Heart left ventricle (tissue), 13 donors: Measurements from ENCODE around the gene GDF2.

Experiments used
- CTCF ChIP-seq, 12 donors: fragments of 200-600 bp; sonication (generic) in 4 of 12; IDR thresholded peaks; one replicate each; pipeline versions ENCODE4 v1.5.0 to v1.8.0; 2018 to 2022; ENCODE audit warnings: antibody characterized with exemption in 12 of 12, mild to moderate bottlenecking in 5 of 12
- POLR2A ChIP-seq, 2 donors: fragments of 450-650 bp; IDR thresholded peaks; one replicate each; pipeline ENCODE4 v1.6.1; 2017; ENCODE audit warnings: antibody characterized with exemption in 2 of 2, mild to moderate bottlenecking in 2 of 2, moderate library complexity in 2 of 2
- donor health status: ischemic (EF 13 %, LVEDD 7.1; RV severe dilation, severe dysfunction).
- donor health status: DM: no; HTN: yes; CAD: no.
- donor health status: DM: no; HTN: no; CAD: no.
- donor health status: ischemic (EF 25% LVEDD 6.9; RV normal size, moderate dysfunction).
- donor health status: ischemic (EF 25% LVEDD 5.7; RV mildly dilated, moderate dysfunction).
- donor health status: ischemic (EF 35%, LVEDD 5.7; RV mildly dilated, moderate dysfunction).
- donor health status: nonischemic (EF 11% LVEDD 7.7; RV severe dilation, severe dysfunction).
- donor health status: DM: yes; HTN: yes; CAD: no.
- donor health status: PGD.
- donor health status: ischemic (EF 29% LVEDD 5.4; RV normal size, mild dysfunction).
- donor health status: nonischemic (EF 23%, LVEDD 6.1; RV moderate dilation, normal function).

GRCh38 chr10:47332946-47333345, 10.7 kb downstream of the GDF2 start:
- TF ChIP-seq CTCF (IDR thresholded peaks at IDR 0.05) = no peak
- no peak for TF ChIP-seq POLR2A (IDR thresholded peaks at IDR 0.05)
